Heart right ventricle (tissue), 16 donors: Measurements from ENCODE around the gene ST3GAL2. TPM values are rescaled to one million over a fixed set of nuclear protein-coding genes. Genes with fewer than 3 reads are reported as not detected.
"Not testable (repeated sequence)": the region's sequence is repeated elsewhere in the genome, so short reads cannot be mapped to it uniquely, and the experiment has no call there.

Source experiments
- ATAC-seq, 8 donors: fragments of 200-7000 bp; cut with Tn5 transposase; one replicate each; pipeline ENCODE4 v1.9.1; 2020; ENCODE audit warnings: mild to moderate bottlenecking in 8 of 8, moderate library complexity in 8 of 8, moderate number of reproducible peaks in 1 of 8
- DNase-seq, 2 donors: peaks; one replicate each; pipeline ENCODE4 v3.0.0-alpha.2; 2020
- H3K27ac ChIP-seq, 10 donors: fragments of 200-600 bp; sonication (generic) in 2 of 10; one replicate each; pipeline versions ENCODE4 v1.5.0 to v1.8.0; 2020 to 2022; ENCODE audit warnings: mild to moderate bottlenecking in 3 of 10
- H3K27me3 ChIP-seq, 7 donors: fragments of 200-600 bp; one replicate each; pipeline ENCODE4 v1.8.0; 2021 to 2022; ENCODE audit warnings: mild to moderate bottlenecking in 2 of 7
- H3K36me3 ChIP-seq, 9 donors: fragments of 200-600 bp; sonication (generic) in 1 of 9; one replicate each; pipeline versions ENCODE4 v1.5.0 to v1.8.0; 2020 to 2022; ENCODE audit warnings: mild to moderate bottlenecking in 2 of 9
- H3K4me1 ChIP-seq, 9 donors: fragments of 200-600 bp; sonication (generic) in 1 of 9; one replicate each; pipeline versions ENCODE4 v1.5.0 to v1.8.0; 2020 to 2022; ENCODE audit warnings: mild to moderate bottlenecking in 4 of 9
- H3K4me3 ChIP-seq, 10 donors: fragments of 200-600 bp; sonication (generic) in 2 of 10; one replicate each; pipeline versions ENCODE4 v1.5.0 to v1.8.0; 2020 to 2022; ENCODE audit warnings: mild to moderate bottlenecking in 7 of 10, moderate library complexity in 2 of 10
- H3K9me3 ChIP-seq, 11 donors: fragments of 200-600 bp in 10 of 11; sonication (generic) in 2 of 11; one replicate each; pipeline versions ENCODE4 v1.5.0 to v1.8.0; 2013 to 2022; ENCODE audit warnings: mild to moderate bottlenecking in 2 of 11, control low read depth in 1 of 11, moderate library complexity in 1 of 11
- CTCF ChIP-seq, 9 donors: fragments of 200-600 bp; sonication (generic) in 2 of 9; IDR thresholded peaks; one replicate each; pipeline versions ENCODE4 v1.5.0 to v1.8.0; 2021 to 2022; ENCODE audit warnings: antibody characterized with exemption in 9 of 9, mild to moderate bottlenecking in 5 of 9, moderate library complexity in 1 of 9
- WGBS, 2 donors: extraction: QIAGEN DNeasy Blood & Tissue Kit; methylation state at CpG; one replicate each; pipeline ENCODE4 v1.1.7; 2013; ENCODE audit warnings: inconsistent platforms in 1 of 2; 5-methylcytosine and 5-hydroxymethylcytosine counted together
- intact Hi-C, 10 donors: fragments of 100-400 bp; cut with DNase I; formaldehyde crosslinking; loops; one replicate each; pipeline versions ENCODE4 v1.11.1 to v1.14.2; 2022
- polyA plus RNA-seq, 2 donors: library from polyadenylated mRNA; stranded (reverse); fragments of 200-250 nt; gene quantifications; one replicate each; pipeline ENCODE4 v1.2.3, GENCODE V29; 2013
- total RNA-seq, 10 donors: library from RNA; stranded (reverse); fragmentation: NEBNext Ultra II Directional in 3 of 10; extraction: Animal tissue kit (Norgen Biotek cat#: 25700) in 3 of 10; gene quantifications; one replicate each; pipeline versions ENCODE4 v1.2.1 to v1.2.4, GENCODE V29; 2021 to 2023
- donor health status: Arrhythmogenic right ventricular cardiomyopathy.
- donor health status: ischemic (EF 13 %, LVEDD 7.1; RV severe dilation, severe dysfunction).
- donor health status: healthy with polysubstance abuse.
- donor health status: DM: no; HTN: yes; CAD: no.
- donor health status: DM: no; HTN: no; CAD: no.
- donor health status: ischemic (EF 25% LVEDD 6.9; RV normal size, moderate dysfunction).
- donor health status: ischemic (EF 25% LVEDD 5.7; RV mildly dilated, moderate dysfunction).
- donor health status: healthy.
- donor health status: DM: yes; HTN: yes; CAD: no.
- donor health status: Ischemic cardiomyopathy.
- donor health status: ischemic (EF 35%, LVEDD 5.7; RV mildly dilated, moderate dysfunction).
- donor health status: nonischemic (EF 11% LVEDD 7.7; RV severe dilation, severe dysfunction).
- donor health status: DM: yes; HTN: yes; CAD: no.
- donor health status: PGD.
- donor health status: ischemic (EF 29% LVEDD 5.4; RV normal size, mild dysfunction).
- donor health status: nonischemic (EF 23%, LVEDD 6.1; RV moderate dilation, normal function).

ST3GAL2 gene
- total and polyA plus RNA-seq, 12 donors = 8.0 to 37.1 (median 19.0) TPM

- TF ChIP-seq CTCF (IDR thresholded peaks at IDR 0.05) = no peak
- 92 to 99% methylated on average over 3 of the region's 3 CpGs for WGBS, 2 donors
- ATAC-seq (no peak), DNase-seq (no peak)
- Histone ChIP-seq H3K27me3 (no peaks in the 10 kb centered on the region), H3K27ac (peak overlapping the region in 1 of 10 donors; percentile 1), H3K9me3 (no peaks in the 10 kb centered on the region), H3K36me3 (peaks cover 0 to 88% (median 0%) of the 10 kb centered on the region in 9 donors), H3K4me3 (no peak overlapping the region), H3K4me1 (peaks cover 4 to 26% (median 17%) of the 10 kb centered on the region in 9 donors)
- intact Hi-C loops = loop anchor here in 6 of 10 donors (5.0 to 10.0 kb wide), 5 partner anchors 41 to 83 kb away; no protein-coding TSS in a partner anchor
Observed at GRCh38 chr16:70391446-70391845, 47.5 kb downstream of the ST3GAL2 start.

GRCh38 chr16:70390774-70391173 lies 48.1 kb downstream of the ST3GAL2 start:
- Histone ChIP-seq H3K4me1 (peaks cover 4 to 29% (median 15%) of the 10 kb centered on the region in 9 donors), H3K27me3 (no peaks in the 10 kb centered on the region), H3K27ac (no peak overlapping the region), H3K36me3 (peaks cover 0 to 90% (median 0%) of the 10 kb centered on the region in 9 donors), H3K9me3 (no peaks in the 10 kb centered on the region), H3K4me3 (no peak overlapping the region)
- DNase-seq (no peak), ATAC-seq (no peak)
- TF ChIP-seq CTCF (IDR thresholded peaks at IDR 0.05) = no peak
- intact Hi-C loops = loop anchor here in 6 of 10 donors (5.0 to 10.0 kb wide), 5 partner anchors 42 to 84 kb away; no protein-coding TSS in a partner anchor
- WGBS, 2 donors = 95 to 97% methylated on average over 5 of the region's 5 CpGs

- ATAC-seq (peak in 2 of 8 donors; percentile 19 to 27), DNase-seq (no peak)
- H3K9me3 ChIP-seq = no peaks in the 10 kb centered on the region
- peaks cover 4 to 23% (median 11%) of the 10 kb centered on the region in 9 donors for H3K4me1 ChIP-seq
- H3K27ac ChIP-seq = no peak overlapping the region
- H3K4me3 ChIP-seq = no peak overlapping the region
- intact Hi-C loops = loop anchor here in 1 of 10 donors (10.0 kb wide), 1 partner anchor 137 kb away; the partner anchor contains the start of genes COG4 and SF3B3
- WGBS, 2 donors = 89 to 92% methylated on average over 19 of the region's 19 CpGs
- H3K36me3 ChIP-seq = peaks cover 0 to 86% (median 0%) of the 10 kb centered on the region in 9 donors
- no peak for TF ChIP-seq CTCF (IDR thresholded peaks at IDR 0.05)
- no peaks in the 10 kb centered on the region for H3K27me3 ChIP-seq
Observed at GRCh38 chr16:70388006-70388680, 50.8 kb downstream of the ST3GAL2 start.

GRCh38 chr16:70386289-70386986 lies 52.5 kb downstream of the ST3GAL2 start:
- not testable (repeated sequence) for H3K4me3 ChIP-seq, H3K9me3 ChIP-seq, H3K27me3 ChIP-seq
- intact Hi-C loops = loop anchor here in 1 of 10 donors (10.0 kb wide), 1 partner anchor 138 kb away; the partner anchor contains the start of genes COG4 and SF3B3
- H3K27ac ChIP-seq = peak overlapping the region in 7 of 10 donors; percentile 23 to 77 (median 69)
- 69 to 77% methylated on average over 20 of the region's 20 CpGs for WGBS, 2 donors
- peaks cover 0 to 18% (median under 1%) of the 10 kb centered on the region in 9 donors for H3K4me1 ChIP-seq
- peak in 1 of 2 donors; percentile 40 for DNase-seq
- H3K36me3 ChIP-seq = peaks cover 0 to 81% (median 0%) of the 10 kb centered on the region in 9 donors
- peak in 6 of 8 donors; percentile 30 to 63 (median 49) for ATAC-seq
